Measurements from ENCODE around the gene CGRRF1.

Gene CGRRF1

GRCh38 chr14:54584097-54584496 is 74.4 kb downstream of the CGRRF1 start:
- no peak for DNase-seq

- no peak for DNase-seq
Observed at GRCh38 chr14:54585214-54585613, 75.5 kb downstream of the CGRRF1 start.

Measured in DMS153 (cell line).